Stimulated activated CD4-positive, alpha-beta T cell treated with anti-CD3 and anti-CD28 coated beads, Interleukin-12 subunit alpha, Interleukin-12 subunit beta, amount 100 ng/mL, for 4 hours (primary cell): ENCODE results near the gene PDE4B.
"Not testable (repeated sequence)": the region's sequence is repeated elsewhere in the genome, so short reads cannot be mapped to it uniquely, and the experiment has no call there.

Source experiments
- DNase-seq: peaks from one replicate; pipeline ENCODE4 v3.0.0-alpha.2; 2020

The PDE4B gene

DNA sequence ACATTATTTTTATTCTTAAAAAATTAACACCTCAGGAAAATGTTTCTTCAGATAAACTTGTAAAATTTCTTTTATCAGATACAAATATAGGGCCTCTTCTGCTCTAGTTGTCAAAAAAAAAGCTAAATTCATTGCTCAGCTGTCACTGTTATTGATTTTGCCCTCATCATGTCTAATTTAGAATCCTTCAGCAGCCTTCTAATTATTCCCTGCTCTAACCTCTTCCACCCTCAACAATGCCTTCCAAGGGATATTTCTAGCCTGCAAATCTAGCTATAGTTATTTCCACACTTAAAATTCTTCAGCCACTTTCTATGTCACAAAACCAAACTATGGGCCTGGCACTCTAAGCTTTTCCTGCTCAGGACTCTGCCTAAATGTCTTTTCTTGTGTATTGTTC is 25.2 kb downstream of the PDE4B start:
- DNase-seq: no peak

DNA sequence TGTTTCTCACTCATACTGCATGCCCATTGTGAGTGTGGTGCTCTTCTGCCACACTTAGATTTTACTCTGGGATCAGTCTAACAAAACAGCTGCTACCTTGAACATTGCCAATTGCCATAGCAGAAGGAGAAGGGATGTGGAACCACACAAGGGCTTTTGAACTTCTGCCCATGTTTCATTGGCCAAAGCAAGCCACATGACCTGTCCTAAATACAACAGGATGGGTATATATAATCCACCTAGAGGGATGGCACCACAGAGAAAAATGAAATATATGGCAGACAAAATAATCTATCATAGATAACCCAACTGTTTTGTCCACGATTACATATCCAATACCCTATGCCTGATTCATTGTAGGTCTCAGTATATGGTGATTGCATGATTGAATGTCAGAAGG is 26.3 kb downstream of the PDE4B start:
- no peak for DNase-seq

DNA sequence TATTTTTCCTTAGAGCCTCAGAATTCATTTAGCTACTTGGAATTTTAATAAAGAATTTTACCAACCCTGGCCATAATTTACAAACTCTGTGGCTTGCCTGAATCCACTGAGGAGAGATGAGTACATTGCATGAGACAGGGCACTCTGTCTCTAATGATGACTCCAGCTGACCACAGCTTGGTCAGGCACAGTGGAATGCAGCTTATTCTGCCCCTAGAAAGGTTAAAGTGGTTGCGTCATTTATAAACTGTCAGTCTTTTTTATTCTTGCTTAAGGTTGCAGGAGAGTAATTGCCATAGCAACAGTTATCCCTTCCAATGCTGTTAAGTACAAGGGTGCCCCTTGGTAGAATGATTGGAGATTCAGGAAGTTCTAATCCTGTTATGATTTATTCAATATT is 28.3 kb downstream of the PDE4B start:
- no peak for DNase-seq

DNA sequence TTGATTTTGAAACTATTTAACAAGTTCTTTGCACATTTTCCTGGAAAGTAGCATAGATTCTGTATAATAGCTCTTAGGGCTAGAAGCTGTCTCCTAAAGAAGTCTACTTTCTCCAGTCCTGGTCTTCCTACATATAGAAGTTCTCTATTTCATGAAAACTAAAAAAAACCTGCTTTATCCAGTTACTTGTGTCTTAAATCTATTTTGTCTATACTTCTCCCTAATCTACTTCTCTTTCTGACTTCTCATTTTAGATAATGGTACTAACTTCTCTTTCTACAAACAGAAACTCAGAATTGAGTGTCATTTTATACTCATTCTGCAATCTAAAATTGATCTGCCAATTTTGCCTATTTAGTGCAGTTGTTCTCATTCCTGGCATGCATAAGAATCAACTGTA is 28.7 kb downstream of the PDE4B start:
- DNase-seq: no peak

DNA sequence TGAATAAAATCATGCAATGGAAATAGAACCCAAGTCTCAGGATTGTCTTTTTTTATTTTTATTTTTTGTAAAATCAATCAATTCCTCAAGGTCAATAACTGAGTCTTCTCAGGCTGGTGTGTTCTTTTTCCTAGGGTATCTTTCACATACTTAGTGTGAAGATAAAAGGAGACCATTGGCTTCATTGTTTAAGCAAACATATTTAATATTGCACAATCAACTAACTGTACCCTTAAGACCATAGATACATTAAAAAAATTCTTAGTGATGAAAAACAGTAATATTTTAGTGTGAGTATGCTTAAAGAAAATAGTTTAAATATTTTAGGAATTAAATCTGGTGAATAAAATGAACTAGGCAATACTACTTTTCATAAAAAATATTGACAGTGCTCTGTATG is 31.4 kb downstream of the PDE4B start:
- no peak for DNase-seq

DNA sequence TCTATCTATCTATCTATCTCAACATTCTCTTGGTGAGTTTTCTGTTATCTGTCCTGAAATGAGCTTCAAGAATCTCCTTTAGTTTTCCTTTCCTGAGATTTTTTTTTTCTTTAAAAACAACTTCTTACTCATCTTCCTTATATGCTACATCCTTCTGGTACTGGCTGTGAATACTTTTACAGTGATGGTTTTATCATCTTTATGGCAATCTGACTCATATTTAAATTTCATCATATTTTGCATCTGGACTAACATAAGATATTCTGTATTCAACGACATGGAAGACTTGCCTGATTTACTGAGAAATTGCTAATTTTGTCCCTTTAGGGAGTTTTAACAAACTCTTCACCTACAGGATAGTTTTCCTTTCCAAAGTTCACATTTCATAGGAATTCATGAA is 33.0 kb downstream of the PDE4B start:
- DNase-seq: no peak

DNA sequence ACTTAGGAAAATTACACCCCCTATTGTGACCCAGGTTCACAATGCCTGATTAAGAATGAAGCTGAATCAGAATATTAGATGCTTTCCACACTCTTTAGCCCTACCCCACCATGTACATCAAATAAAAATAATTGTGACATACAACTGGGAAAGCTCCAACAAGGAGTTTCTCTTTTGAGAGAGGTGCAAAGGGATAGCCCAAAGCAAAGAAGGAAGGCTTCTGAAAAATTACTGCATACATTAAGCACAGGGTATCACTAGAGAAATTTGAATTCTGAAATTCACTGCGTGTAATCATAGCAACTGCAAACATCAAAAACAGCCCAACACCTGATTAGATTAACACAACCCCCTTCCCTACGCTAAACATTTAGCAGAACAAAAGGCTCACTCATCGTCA is 34.1 kb downstream of the PDE4B start:
- DNase-seq: no peak

DNA sequence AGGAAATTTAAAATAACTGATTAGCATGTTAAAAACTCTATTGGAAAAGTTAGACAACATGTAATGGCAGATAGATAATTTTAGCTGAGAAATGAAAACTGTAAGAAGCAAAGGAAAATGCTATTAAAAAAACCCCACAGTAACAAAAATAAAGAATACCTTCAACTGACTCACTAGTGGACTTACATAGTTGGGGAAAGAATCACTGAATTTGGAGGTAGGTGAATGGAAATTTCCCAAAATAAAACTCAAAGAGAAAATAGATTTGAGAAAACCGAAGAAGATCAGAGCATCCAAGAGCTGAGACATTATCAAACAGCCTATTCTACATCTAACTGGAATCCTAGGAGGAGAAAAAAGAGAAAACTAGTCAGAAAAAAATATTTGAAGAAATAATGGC is 34.7 kb downstream of the PDE4B start:
- no peak for DNase-seq

DNA sequence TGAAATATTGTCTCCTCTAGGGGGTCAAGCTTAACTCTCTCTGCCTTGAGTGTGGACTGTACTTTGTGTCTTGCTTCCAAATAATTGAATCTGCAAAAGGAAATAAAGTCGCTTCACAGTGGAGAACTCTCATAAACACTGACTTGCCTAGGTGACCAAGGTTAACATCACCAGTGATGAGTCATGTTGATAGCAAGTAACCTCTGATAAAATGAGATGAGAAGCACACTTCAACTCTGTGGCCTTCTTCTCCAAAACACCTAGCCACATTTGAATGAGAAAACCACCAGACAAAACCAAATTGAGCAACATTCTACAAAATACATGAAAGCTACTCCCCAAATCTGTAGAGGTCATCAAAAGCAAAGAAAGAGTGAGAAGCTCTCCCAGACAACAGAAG is 37.6 kb downstream of the PDE4B start:
- no peak for DNase-seq

DNA sequence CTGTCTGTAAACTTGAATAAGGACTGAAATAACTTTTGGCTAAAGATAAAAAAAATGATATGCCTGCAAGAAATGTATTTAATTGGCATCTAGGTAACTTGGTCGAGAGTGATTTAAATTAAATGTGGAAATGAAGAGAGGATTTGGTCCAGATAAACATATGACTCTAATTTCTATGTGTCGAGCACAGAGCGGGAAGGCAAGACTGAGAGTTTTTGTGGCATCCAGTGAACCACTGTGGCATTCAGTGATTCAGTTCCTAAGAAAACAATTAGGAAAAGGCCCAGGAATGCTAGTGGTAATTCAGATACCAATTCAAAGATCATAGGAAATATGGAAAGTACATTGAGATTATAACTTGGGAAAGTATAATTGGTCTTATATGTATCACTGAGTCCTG is 39.6 kb downstream of the PDE4B start:
- no peak for DNase-seq

DNA sequence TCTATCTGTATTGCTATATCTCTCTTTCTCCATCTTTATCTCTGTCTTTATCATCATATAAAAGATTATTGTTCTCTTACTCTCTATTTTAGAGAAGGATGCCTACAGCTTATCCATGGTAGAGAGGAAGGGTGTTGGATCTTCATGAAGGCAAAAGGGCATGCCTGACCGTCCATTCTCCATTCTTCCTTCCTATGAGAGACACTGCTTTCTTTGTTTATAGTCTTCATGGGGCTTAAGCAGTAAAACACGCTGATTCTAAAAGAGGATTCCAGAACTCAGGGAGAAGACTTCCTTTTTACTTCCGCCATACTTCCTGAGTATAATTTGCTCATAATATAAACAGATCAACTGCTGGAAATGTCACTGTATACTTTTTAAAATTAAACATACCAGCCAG is 44.0 kb downstream of the PDE4B start:
- DNase-seq: no peak

DNA sequence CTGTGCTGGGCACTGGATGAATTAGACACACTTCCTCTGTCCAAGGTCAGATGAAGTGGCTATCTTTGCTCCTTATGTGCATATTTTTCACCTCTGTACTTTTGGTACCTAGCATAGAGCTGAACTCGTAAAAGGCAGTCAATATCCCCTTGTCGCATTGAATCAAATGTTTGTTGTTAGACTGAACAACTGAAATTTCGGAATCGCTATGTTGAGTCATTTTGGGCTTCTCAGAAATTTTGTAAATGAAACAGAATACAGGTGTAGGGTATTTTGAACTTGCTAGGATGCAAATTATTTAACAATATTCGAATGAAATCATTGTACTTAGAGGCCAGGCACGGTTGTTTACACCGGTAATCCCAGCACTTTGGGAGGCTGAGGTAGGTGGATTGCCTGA is 48.0 kb downstream of the PDE4B start:
- DNase-seq: no peak

DNA sequence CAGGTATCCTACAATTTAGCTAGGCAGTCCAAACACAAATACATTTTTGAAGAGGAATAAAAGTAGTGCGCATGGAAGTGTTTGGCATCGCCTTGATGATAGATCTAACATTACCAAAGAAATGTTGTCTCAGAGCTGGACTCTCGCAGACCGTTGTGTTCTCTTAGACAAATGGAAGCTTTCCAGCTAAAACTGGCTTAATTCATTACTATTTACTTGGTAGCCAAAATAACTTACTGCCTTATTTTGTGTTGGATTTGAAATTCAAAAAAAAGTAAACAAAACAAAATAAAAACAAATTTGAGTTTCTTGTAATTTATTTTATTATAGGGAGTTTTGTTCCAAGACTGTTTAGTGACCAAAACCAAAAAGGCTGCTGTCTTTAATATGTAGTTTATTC is 51.6 kb downstream of the PDE4B start:
- DNase-seq: no peak

DNA sequence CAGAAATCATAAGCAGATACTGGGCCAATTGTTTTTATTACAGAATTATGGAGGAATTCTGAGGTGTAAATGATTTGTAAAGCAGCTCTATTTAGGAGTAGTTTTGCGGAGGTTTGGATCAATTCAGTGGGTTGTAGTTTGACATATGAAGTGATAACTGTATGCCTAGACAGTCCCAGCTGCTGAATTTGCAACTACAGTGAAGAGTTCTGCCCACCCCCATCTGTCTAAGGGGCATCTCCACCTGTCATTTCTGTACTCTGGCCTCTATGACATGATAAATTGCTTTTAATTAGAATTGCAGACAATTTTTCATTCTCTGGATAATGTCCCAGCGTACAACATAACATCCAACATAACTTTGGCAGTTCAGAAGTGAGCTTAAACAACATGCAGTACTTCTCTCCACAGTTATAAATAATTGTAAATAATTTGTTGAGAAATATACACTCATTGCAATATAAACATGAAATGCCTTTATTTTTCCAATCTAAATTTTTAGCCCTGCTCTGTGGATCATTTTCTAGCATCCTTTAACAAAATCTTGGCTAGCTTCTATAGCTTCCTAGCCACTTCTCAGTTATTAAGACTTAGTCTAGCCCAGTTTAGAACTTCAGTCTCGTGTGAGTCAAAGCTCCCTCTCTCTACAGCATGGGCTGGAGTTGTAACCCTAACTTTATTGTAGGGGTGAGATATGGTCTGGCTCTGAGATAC is 52.3 kb downstream of the PDE4B start:
- DNase-seq: no peak

DNA sequence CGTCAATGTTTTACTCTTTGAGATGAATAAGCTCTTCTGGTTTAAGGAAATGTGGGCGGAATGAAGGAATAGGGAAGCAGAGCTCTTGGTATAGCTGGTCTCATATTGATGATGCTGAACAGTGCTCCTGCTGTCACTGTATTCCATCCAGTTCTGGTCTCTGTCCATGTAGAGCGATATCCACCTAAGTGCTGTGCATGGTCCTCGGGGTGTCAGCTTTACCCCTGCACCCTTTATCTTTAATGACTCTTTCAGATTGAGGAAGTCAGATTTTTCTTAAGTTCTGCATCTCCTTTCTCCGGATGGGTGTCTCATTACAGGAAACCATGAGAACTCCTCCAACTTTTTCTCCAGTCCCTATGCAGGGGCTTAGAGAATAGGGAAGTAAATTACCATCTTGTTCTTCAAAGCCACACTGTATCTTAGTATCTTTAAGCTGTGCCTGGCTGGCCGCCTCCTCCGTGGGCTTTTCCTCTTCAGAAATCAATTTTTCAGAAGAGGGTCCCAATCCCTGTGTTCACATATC is 52.9 kb downstream of the PDE4B start:
- no peak for DNase-seq

DNA sequence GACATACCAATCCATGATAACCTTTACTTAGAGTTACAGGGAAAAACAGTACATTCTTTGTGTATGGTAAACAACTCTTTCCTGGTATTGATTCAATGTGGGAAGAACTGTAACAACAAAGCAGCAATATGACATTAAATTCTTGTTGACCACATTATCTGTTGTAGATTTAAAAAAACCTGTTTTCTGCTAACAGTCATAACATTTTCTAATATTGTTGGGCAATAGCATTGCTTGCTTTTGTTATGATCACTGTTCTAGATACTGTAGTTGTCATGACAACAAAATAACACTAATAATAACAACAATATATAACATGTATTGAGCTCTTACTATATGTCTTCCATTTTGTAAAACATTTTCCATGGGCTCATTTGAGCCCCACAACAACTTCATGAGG is 54.2 kb downstream of the PDE4B start:
- no peak for DNase-seq

DNA sequence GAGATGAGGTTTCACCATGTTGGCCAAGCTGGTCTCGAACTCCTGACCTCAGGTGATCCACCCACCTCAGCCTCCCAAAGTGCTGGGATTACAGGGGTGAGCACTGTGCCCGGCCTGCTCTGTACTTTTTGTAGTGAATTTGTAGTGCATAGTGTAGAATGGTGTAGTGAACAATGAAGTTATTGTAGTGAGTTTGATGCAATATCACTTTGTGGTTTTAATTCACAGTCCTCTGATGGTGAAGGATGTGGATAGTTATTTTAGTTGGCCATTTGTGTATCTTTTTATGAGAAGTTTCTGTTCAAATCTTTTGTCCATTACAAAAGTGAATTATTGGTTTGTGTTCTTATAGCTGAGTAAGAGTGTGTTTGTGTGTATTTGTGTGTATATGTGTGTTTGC is 57.6 kb downstream of the PDE4B start:
- DNase-seq: no peak

DNA sequence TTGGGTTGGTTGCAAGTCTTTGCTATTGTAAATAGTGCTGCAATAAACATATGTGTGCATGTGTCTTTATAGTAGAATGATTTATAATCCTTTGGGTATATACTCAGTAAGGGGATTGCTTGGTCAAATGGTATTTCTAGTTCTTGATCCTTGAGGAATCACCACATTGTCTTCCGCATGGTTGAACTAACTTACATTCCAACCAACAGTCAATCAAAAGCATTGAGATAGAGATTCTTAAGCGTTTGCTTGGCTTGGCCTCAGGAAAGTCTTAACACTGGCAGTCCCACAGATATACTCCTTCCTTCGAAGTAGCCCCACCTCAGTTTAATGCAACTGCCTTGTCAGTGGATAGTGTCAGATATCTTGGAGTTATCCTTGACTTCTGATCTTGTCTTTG is 63.9 kb downstream of the PDE4B start:
- not testable (repeated sequence) for DNase-seq

DNA sequence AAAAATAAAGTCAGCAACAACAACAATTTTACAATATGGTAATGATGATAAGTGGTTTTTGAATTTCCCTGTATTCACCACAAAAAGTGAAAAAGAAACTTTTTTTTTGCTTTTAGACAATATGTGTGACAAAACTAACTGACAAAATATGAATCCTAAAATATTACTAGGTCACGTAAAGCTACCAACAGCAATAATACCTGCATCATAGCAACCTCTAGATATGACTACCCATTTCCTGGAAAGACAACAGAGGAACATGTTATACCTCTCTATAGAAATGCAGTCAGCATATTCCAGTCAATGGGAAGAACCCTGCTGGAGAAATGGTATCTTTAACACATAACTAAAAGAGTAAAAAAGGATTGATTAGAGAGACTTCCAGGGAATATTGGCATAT is 73.7 kb downstream of the PDE4B start:
- no peak for DNase-seq

DNA sequence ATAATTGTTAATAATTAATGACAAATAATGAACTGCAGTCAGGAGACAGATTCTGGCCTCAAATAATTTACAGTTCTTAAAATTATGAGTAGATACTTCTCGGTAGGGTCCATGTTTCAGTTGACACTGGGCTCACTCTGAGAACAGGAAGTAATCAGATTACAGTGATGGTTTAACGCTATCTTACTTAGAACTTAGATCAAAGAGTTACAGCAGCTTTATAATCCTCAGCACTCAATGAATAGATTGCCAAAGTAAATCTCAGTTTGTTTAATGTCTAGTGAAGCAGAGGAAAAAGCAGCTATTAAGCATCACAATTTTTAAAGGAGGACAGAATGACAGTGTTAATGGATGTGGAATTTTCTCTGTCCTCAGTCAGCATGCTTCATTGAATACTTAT is 79.6 kb downstream of the PDE4B start:
- DNase-seq: no peak

DNA sequence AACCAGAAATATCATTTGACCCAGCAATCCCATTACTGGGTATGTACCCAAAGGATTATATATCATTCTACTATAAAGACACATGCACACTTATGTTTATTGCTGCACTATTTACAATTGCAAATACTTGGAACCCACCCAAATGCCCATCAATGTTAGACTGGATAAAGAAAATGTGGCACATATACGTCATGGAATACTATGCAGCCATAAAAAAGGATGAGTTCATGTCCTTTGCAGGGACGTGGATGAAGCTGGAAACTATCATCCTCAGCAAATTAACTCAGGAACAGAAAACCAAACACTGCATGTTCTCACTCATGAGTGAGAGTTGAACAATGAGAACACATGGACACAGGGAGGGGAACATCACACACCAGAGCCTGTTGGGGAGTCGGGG is 85.6 kb downstream of the PDE4B start:
- not testable (repeated sequence) for DNase-seq

DNA sequence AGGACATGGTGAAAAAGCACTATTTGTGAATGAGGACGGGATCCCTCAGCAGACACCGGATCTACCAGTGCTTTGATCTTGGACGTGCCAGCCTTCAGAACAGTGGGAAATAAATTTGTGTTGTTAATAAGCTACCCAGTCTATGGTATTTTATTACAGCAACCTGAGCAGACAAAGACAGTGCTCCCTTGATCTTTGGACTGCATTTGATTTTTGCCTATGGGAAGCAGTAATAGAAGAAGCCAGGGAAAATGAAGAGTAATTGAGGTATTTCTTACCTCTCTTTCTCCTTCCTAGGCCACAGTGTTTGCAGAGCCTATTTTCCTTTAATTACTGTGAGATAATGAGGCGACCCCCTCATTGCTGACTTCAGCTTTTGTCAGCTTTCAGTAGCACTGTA is 87.9 kb downstream of the PDE4B start:
- DNase-seq: no peak

DNA sequence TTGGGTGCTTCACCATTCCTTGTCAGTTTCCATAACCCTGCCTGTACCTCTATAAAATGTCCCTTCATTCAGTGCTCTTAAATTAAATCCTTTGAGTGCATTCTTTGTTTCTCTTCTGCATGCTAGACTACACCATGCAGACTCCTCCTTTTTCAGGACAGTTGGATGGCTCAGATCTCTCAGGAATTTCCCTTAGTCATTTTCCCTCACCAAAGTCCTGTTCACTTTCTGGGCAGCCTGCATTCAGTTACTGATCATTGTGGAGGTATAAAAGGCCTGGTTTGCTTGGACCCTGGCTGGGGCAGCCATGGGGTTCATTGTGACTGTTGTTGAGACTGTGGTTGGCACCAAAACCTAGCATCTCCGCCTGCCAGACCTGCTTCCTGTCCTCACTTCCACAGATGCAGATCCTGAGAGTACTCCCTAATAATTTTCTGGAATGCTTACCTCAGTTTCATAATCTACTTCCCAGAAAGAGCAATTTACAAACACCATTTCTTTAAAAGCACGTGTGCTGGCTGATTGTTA is 88.4 kb downstream of the PDE4B start:
- DNase-seq: no peak

DNA sequence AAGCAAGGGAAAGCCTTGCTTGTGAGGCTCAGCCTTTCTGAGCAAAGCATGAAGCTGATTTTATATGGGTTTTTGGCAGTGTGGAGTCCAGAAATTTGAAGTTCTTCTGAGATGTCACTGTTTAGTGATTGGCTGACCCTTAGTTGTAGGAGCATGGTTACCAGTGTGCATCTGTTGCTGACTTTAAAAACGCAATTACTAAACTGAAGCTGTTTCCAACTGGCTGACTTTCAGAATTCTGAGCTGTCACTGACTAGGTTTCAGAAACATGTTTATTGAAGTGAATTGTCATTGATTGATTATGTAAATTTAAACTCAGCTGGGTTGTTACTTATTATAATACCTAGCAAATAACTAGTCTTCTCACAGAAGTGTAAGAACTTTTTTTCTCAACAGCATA is 89.4 kb downstream of the PDE4B start:
- DNase-seq: no peak

DNA sequence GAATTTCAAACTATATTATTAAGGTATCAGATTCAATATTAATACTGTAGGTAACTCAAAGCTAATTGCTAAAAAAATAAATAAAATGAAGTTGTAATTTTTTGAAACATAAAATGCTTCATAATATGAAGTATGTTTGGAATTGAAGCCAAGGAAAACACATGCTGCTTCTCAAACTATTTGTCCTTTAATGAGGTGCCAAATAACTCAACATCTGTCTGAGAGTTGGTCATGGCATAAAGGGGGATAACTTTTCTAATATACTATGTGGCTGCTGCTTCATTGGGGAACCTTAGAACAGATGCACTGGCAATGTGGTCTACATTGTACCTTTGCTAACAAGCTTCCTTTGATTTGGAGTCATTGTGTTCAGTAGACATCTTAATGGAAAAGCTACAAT is 96.7 kb downstream of the PDE4B start:
- DNase-seq: no peak
